GM12864 (cell line): ENCODE measurements around the gene FHOD3.

Experiments used
- DNase-seq: peaks from one replicate; pipeline ENCODE4 v3.0.0-alpha.2; 2011; ENCODE audit warnings: low read depth
- H3K4me3 ChIP-seq: 2 replicates; pipeline ENCODE4 v1.5.1; 2011; ENCODE audit warnings: mild to moderate bottlenecking, low read depth, low read length, control low read depth
- CTCF ChIP-seq: IDR thresholded peaks from 2 replicates; pipeline ENCODE4 v1.5.1; 2011; ENCODE audit warnings: low read depth, mild to moderate bottlenecking, moderate library complexity, low read length, control low read depth, inconsistent platforms; ENCODE audit errors: missing control alignments

Gene FHOD3

GRCh38 chr18:36613810-36614209 lies 316.3 kb downstream of the FHOD3 start:
- no peak overlapping the region for H3K4me3 ChIP-seq
- DNase-seq = no peak

GRCh38 chr18:36620788-36621187 lies 323.3 kb downstream of the FHOD3 start:
- TF ChIP-seq CTCF = no peak
- no peak overlapping the region for H3K4me3 ChIP-seq
- no peak for DNase-seq

More at GRCh38 chr18:36613810-36614209, 316.3 kb downstream of the FHOD3 start:
- no peak for TF ChIP-seq CTCF

GRCh38 chr18:36622610-36623009 lies 325.1 kb downstream of the FHOD3 start:
- TF ChIP-seq CTCF = no peak
- DNase-seq = no peak
- H3K4me3 ChIP-seq = no peak overlapping the region

GRCh38 chr18:36623091-36623490 lies 325.6 kb downstream of the FHOD3 start:
- no peak for TF ChIP-seq CTCF
- H3K4me3 ChIP-seq = no peak overlapping the region
- no peak for DNase-seq

GRCh38 chr18:36623681-36624190 lies 326.2 kb downstream of the FHOD3 start:
- H3K4me3 ChIP-seq = no peak overlapping the region
- TF ChIP-seq CTCF = no peak
- no peak for DNase-seq

GRCh38 chr18:36624451-36625167 lies 327.1 kb downstream of the FHOD3 start:
- TF ChIP-seq CTCF = no peak
- DNase-seq = no peak
- H3K4me3 ChIP-seq = no peak overlapping the region

GRCh38 chr18:36625386-36625785 lies 327.9 kb downstream of the FHOD3 start:
- no peak for TF ChIP-seq CTCF
- no peak overlapping the region for H3K4me3 ChIP-seq
- DNase-seq = no peak
